PFSK-1 (cell line): Measurements from ENCODE around the gene NEK7.

Experiments
- POLR2AphosphoS5 ChIP-seq: IDR thresholded peaks from 2 replicates; pipeline ENCODE4 v1.6.1; 2012; ENCODE audit warnings: low read depth, mild to moderate bottlenecking, control low read depth, low read length, moderate library complexity
- TAF1 ChIP-seq: IDR thresholded peaks from 2 replicates; pipeline ENCODE4 v1.6.1; 2012; ENCODE audit warnings: low read length, control low read depth, borderline replicate concordance; ENCODE audit not compliant: insufficient read depth
- TF ChIP-seq, protein P1 (sequence below), 2 experiments: IDR thresholded peaks; 2 replicates each; pipeline versions ENCODE4 v1.6.1 to v1.8.0; 2011 to 2012; ENCODE audit warnings: low read depth in 2 of 2, low read length in 2 of 2, control low read depth in 1 of 2, inconsistent platforms in 1 of 2, mild to moderate bottlenecking in 1 of 2, moderate library complexity in 1 of 2; ENCODE audit not compliant: insufficient read depth in 1 of 2

DNA sequence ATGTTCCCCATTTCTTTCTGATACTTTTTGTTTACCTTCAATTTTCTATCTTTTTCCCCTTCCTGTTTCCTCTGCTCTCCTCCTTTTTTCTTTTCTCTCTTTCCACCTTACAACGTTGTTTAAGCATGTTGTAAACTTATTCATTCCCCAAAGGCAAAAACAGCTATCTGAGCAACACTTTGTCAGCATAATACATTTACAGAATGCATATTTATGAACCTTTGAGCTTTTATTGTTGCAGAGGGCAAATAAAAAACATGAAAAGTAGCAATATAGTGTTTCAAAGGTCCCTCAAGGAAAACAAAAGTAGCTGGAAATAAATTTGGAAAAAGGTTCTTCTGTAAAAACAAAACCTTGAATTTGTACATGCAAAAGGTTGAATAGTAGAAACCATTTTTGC lies 214.2 kb downstream of the NEK7 start:
- TF ChIP-seq, protein P1, sequence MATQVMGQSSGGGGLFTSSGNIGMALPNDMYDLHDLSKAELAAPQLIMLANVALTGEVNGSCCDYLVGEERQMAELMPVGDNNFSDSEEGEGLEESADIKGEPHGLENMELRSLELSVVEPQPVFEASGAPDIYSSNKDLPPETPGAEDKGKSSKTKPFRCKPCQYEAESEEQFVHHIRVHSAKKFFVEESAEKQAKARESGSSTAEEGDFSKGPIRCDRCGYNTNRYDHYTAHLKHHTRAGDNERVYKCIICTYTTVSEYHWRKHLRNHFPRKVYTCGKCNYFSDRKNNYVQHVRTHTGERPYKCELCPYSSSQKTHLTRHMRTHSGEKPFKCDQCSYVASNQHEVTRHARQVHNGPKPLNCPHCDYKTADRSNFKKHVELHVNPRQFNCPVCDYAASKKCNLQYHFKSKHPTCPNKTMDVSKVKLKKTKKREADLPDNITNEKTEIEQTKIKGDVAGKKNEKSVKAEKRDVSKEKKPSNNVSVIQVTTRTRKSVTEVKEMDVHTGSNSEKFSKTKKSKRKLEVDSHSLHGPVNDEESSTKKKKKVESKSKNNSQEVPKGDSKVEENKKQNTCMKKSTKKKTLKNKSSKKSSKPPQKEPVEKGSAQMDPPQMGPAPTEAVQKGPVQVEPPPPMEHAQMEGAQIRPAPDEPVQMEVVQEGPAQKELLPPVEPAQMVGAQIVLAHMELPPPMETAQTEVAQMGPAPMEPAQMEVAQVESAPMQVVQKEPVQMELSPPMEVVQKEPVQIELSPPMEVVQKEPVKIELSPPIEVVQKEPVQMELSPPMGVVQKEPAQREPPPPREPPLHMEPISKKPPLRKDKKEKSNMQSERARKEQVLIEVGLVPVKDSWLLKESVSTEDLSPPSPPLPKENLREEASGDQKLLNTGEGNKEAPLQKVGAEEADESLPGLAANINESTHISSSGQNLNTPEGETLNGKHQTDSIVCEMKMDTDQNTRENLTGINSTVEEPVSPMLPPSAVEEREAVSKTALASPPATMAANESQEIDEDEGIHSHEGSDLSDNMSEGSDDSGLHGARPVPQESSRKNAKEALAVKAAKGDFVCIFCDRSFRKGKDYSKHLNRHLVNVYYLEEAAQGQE (IDR thresholded peaks at IDR 0.05; ENCODE audit: insufficient read depth in 1 of 2, low read depth in 2 of 2, low read length in 2 of 2): no peak
- TF ChIP-seq TAF1: no peak
- no peak for TF ChIP-seq POLR2AphosphoS5
